PC-3 (cell line): Measurements from ENCODE around the gene OR5J2. TPM values are rescaled to one million over a fixed set of nuclear protein-coding genes. Genes with fewer than 3 reads are reported as not detected.

ENCODE experiments used
- ATAC-seq: fragments of 200-7000 bp; cut with Tn5 transposase; 2 replicates; pipeline ENCODE4 v1.9.1; 2020; ENCODE audit warnings: mild to moderate bottlenecking, moderate library complexity
- BruUV-seq: library from RNA; stranded (reverse); fragments of 400-500 nt; replicated peaks from 2 replicates; lab custom pipeline; 2021; lab: Mats Ljungman, UMichigan
- CTCF ChIA-PET: fragments of 300-600 bp; sonication (Branson Sonifier 250); formaldehyde crosslinking; loops from one replicate; lab custom pipeline; 2022; ENCODE audit warnings: antibody characterized with exemption; lab: Charles Lee
- POLR2A ChIA-PET: fragments of 300-600 bp; sonication (Branson Sonifier 250); formaldehyde crosslinking; loops from one replicate; lab custom pipeline; 2022; ENCODE audit warnings: antibody characterized with exemption; ENCODE audit not compliant: unreplicated experiment; lab: Charles Lee
- DNase-seq: peaks from one replicate; pipeline ENCODE4 v3.0.0-alpha.2; 2015
- H2AFZ ChIP-seq: fragments of 300-600 bp; sonication (generic); 2 replicates; pipeline ENCODE4 v1.6.0; 2016; ENCODE audit warnings: antibody characterized with exemption, low read length
- H3F3A ChIP-seq: fragments of 300-600 bp; sonication (generic); one replicate; pipeline ENCODE4 v1.6.0; 2017; ENCODE audit warnings: antibody characterized with exemption, low read length, control low read depth, mild to moderate bottlenecking; ENCODE audit not compliant: unreplicated experiment
- H3K27ac ChIP-seq: fragments of 300-600 bp; sonication (generic); 2 replicates; pipeline ENCODE4 v1.5.1; 2016; ENCODE audit warnings: mild to moderate bottlenecking, low read length
- H3K27me3 ChIP-seq: fragments of 300-600 bp; sonication (generic); 2 replicates; pipeline ENCODE4 v1.6.1; 2016; ENCODE audit warnings: low read length, mixed read lengths
- H3K36me3 ChIP-seq: fragments of 300-600 bp; sonication (generic); 2 replicates; pipeline ENCODE4 v1.6.1; 2016; ENCODE audit warnings: low read depth, mixed run types, low read length, mixed read lengths
- H3K4me1 ChIP-seq: fragments of 300-600 bp; sonication (generic); 2 replicates; pipeline ENCODE4 v1.5.1; 2016; ENCODE audit warnings: low read length; ENCODE audit not compliant: insufficient read depth
- H3K4me2 ChIP-seq: fragments of 300-600 bp; sonication (generic); 2 replicates; pipeline ENCODE4 v1.6.0; 2016; ENCODE audit warnings: low read length
- H3K4me3 ChIP-seq: fragments of 300-600 bp; sonication (generic); 2 replicates; pipeline ENCODE4 v1.5.1; 2016; ENCODE audit warnings: mild to moderate bottlenecking, low read length, mixed read lengths
- H3K79me2 ChIP-seq: fragments of 300-600 bp; sonication (generic); 2 replicates; pipeline ENCODE4 v1.6.1; 2017; ENCODE audit warnings: low read length, mixed read lengths
- H3K9ac ChIP-seq: fragments of 300-600 bp; sonication (generic); 2 replicates; pipeline ENCODE4 v1.6.0; 2016; ENCODE audit warnings: mild to moderate bottlenecking, low read length
- H3K9me2 ChIP-seq: fragments of 300-600 bp; sonication (generic); replicated peaks from 2 replicates; pipeline ENCODE4 v1.6.1; 2016; ENCODE audit warnings: mixed run types, low read length, mixed read lengths
- H3K9me3 ChIP-seq: fragments of 300-600 bp; sonication (generic); 2 replicates; pipeline ENCODE4 v1.6.1; 2016; ENCODE audit warnings: low read length, mixed read lengths
- H4K20me1 ChIP-seq: fragments of 300-600 bp; sonication (generic); 2 replicates; pipeline ENCODE4 v1.6.1; 2016; ENCODE audit warnings: low read length, mixed read lengths
- CTCF ChIP-seq: fragments of 300-600 bp; sonication (generic); conservative IDR thresholded peaks from 2 replicates; pipeline ENCODE4 v1.5.1; 2017; ENCODE audit warnings: antibody characterized with exemption, low read depth, mild to moderate bottlenecking, low read length
- EZH2 ChIP-seq: fragments of 300-600 bp; sonication (generic); IDR thresholded peaks from one replicate; pipeline ENCODE4 v1.6.1; 2017; ENCODE audit warnings: antibody characterized with exemption, mild to moderate bottlenecking, low read length; ENCODE audit not compliant: unreplicated experiment
- EZH2phosphoT487 ChIP-seq: fragments of 300-600 bp; sonication (generic); IDR thresholded peaks from 2 replicates; pipeline ENCODE4 v1.6.1; 2018; ENCODE audit warnings: mild to moderate bottlenecking, antibody characterized with exemption, low read length, borderline replicate concordance
- intact Hi-C: fragments of 100-400 bp; cut with micrococcal nuclease; formaldehyde crosslinking; loops from 2 replicates; pipeline ENCODE4 v1.9.0; 2023
- total RNA-seq: library from RNA; depleted of rRNA; stranded (reverse); fragments of >200 nt; gene quantifications from 2 replicates; pipeline ENCODE4 v1.2.3, GENCODE V29; 2014

The OR5J2 gene
- total RNA-seq, 1 experiment from 2014 or later = not detected

GRCh38 chr11:56151376-56151775, 25.0 kb upstream of the OR5J2 start:
- Histone ChIP-seq H3K9me2 (no peaks in the 10 kb centered on the region), H4K20me1 (no peaks in the 10 kb centered on the region)

GRCh38 chr11:56152333-56152732, 24.1 kb upstream of the OR5J2 start:
- TF ChIP-seq EZH2 = no peak
- no peaks in the 10 kb centered on the region for H4K20me1 ChIP-seq
- intact Hi-C loops = no loop called here
- H3K36me3 ChIP-seq = no peaks in the 10 kb centered on the region
- H2AFZ ChIP-seq = 0 out of 2 replicates have a peak overlapping the region, but pooled peaks have one; percentile 23
- no TSS peak for BruUV-seq
- no peaks in the 10 kb centered on the region for H3K4me1 ChIP-seq
- no peaks in the 10 kb centered on the region for H3F3A ChIP-seq
- peaks cover 5% of the 10 kb centered on the region; the same call in 1 of the 2 replicates for H3K9me3 ChIP-seq
- H3K27ac ChIP-seq = no peak overlapping the region
- ChIA-PET CTCF (no interaction called here), POLR2A (no interaction called here)
- no peak overlapping the region for H3K4me3 ChIP-seq
- H3K4me2 ChIP-seq = no peak overlapping the region
- no peak overlapping the region for H3K9ac ChIP-seq
- H3K27me3 ChIP-seq = no peaks in the 10 kb centered on the region
- H3K9me2 ChIP-seq = no peaks in the 10 kb centered on the region
- DNase-seq = no peak
- no peaks in the 10 kb centered on the region for H3K79me2 ChIP-seq
- ATAC-seq = no peak

More at GRCh38 chr11:56151376-56151775, 25.0 kb upstream of the OR5J2 start:
- DNase-seq (no peak), ATAC-seq (no peak)
- Histone ChIP-seq H3K9me3 (peaks cover 5% of the 10 kb centered on the region; the same call in 1 of the 2 replicates), H3K4me1 (no peaks in the 10 kb centered on the region), H3K36me3 (no peaks in the 10 kb centered on the region), H3K4me2 (no peak overlapping the region), H3K79me2 (no peaks in the 10 kb centered on the region), H3K9ac (no peak overlapping the region), H3F3A (no peaks in the 10 kb centered on the region), H3K4me3 (no peak overlapping the region), H3K27me3 (no peaks in the 10 kb centered on the region), H3K27ac (no peak overlapping the region), H2AFZ (no peak overlapping the region)
- ChIA-PET POLR2A (no interaction called here), CTCF (no interaction called here)
- no peak for TF ChIP-seq CTCF
- no peak for TF ChIP-seq EZH2phosphoT487
- TF ChIP-seq EZH2 = no peak
- intact Hi-C loops = no loop called here
- no TSS peak for BruUV-seq

- intact Hi-C loops = no loop called here
- H3K9me2 ChIP-seq = no peaks in the 10 kb centered on the region
- POLR2A ChIA-PET = no interaction called here
Measured at GRCh38 chr11:56160217-56160616, 16.2 kb upstream of the OR5J2 start, which contains the start of gene OR8K5. OR8K5 (minus strand) TSS chr11:56160317; CDS start chr11:56160317, 0 bp downstream.

More at GRCh38 chr11:56160217-56160616, 16.2 kb upstream of the OR5J2 start, which contains the start of gene OR8K5:
- H3K9me3 ChIP-seq = peaks cover 7% of the 10 kb centered on the region; the same call in 1 of the 2 replicates
- no peaks in the 10 kb centered on the region for H3K4me1 ChIP-seq
- TF ChIP-seq CTCF (no peak), EZH2phosphoT487 (no peak), EZH2 (no peak)
- H2AFZ ChIP-seq = no peak within 1 kb of the TSS
- CTCF ChIA-PET = no interaction called here
- no peaks in the 10 kb centered on the region for H3F3A ChIP-seq
- H3K4me2 ChIP-seq = no peak within 1 kb of the TSS
- ATAC-seq (no peak), DNase-seq (no peak)
- H3K36me3 ChIP-seq = no peaks in the 10 kb centered on the region
- no peak within 1 kb of the TSS for H3K4me3 ChIP-seq
- no peaks in the 10 kb centered on the region for H4K20me1 ChIP-seq
- no peaks in the 10 kb centered on the region for H3K27me3 ChIP-seq
- H3K27ac ChIP-seq = no peak within 1 kb of the TSS
- no TSS peak for BruUV-seq
- H3K9ac ChIP-seq = no peak within 1 kb of the TSS
- no peaks in the 10 kb centered on the region for H3K79me2 ChIP-seq
